ENCODE data around the gene PFDN4. TPM values are rescaled to one million over a fixed set of nuclear protein-coding genes. Genes with fewer than 3 reads are reported as not detected.

The PFDN4 gene
- total RNA-seq, 4 donors from 2014 or later = 32.8 to 71.0 (median 40.2) TPM

DNA sequence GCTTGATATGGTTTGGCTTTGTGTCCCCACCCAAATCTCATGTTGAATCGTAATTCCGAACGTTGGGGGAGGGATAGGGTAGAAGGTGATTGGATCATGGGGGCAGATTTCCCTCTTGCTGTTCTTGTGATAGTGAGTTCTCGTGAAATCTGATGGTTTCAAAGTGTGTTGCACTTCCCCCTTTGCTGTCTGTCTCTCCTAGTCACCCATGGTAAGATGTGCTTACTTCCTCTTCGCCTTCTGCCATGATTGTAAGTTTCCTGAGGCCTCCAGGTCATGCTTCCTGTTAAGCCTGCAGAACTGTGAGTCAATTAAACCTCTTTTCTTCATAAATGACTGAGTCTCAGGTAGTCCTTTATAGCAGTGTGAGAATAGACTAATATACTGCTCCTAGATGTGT lies 19.9 kb downstream of the PFDN4 start:
- no peak overlapping the region for H3K4me3 ChIP-seq (ENCODE audit: low read depth, poor library complexity, severe bottlenecking)
- TF ChIP-seq, protein P1, sequence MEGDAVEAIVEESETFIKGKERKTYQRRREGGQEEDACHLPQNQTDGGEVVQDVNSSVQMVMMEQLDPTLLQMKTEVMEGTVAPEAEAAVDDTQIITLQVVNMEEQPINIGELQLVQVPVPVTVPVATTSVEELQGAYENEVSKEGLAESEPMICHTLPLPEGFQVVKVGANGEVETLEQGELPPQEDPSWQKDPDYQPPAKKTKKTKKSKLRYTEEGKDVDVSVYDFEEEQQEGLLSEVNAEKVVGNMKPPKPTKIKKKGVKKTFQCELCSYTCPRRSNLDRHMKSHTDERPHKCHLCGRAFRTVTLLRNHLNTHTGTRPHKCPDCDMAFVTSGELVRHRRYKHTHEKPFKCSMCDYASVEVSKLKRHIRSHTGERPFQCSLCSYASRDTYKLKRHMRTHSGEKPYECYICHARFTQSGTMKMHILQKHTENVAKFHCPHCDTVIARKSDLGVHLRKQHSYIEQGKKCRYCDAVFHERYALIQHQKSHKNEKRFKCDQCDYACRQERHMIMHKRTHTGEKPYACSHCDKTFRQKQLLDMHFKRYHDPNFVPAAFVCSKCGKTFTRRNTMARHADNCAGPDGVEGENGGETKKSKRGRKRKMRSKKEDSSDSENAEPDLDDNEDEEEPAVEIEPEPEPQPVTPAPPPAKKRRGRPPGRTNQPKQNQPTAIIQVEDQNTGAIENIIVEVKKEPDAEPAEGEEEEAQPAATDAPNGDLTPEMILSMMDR (IDR thresholded peaks at IDR 0.05) = no peak
- TF ChIP-seq POLR2A (IDR thresholded peaks at IDR 0.05) = no peak
- 88 to 93% methylated on average over 5 of the region's 5 CpGs for WGBS, 2 donors
- no peak for DNase-seq (ENCODE audit: low spot score in 2 of 2)
- intact Hi-C loops (cut with DNase I; ENCODE audit: low total_unique reads) = loop anchor here (10.0 kb wide), 1 partner anchor 417 kb away; no protein-coding TSS in a partner anchor

DNA sequence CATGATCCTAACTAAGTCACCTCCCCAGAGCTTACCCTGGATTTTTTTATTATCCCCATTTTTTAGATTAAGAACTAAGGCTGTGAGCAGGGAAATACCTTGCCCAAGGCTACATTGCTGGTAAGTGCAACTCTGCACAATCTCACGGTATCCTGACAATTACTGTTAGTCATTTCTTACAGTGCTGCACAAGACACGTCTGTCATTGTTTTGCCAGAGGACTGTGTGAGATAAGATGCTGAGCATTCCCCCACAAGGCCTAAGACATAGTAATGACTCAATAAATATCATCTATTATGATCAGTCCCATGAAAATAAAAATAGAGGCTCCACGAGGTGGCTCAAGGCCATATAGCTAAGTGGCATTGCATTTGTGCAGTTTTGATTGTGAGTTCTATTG lies 21.0 kb downstream of the PFDN4 start:
- intact Hi-C loops (cut with DNase I; ENCODE audit: low total_unique reads) = loop anchor here (10.0 kb wide), 1 partner anchor 416 kb away; no protein-coding TSS in a partner anchor
- no peak for DNase-seq (ENCODE audit: low spot score in 2 of 2)
- WGBS, 2 donors = 54 to 69% methylated on average over 3 of the region's 3 CpGs
- TF ChIP-seq, protein P1 (IDR thresholded peaks at IDR 0.05) = no peak
- no peak for TF ChIP-seq POLR2A (IDR thresholded peaks at IDR 0.05)
- no peak overlapping the region for H3K4me3 ChIP-seq (ENCODE audit: low read depth, poor library complexity, severe bottlenecking)

DNA sequence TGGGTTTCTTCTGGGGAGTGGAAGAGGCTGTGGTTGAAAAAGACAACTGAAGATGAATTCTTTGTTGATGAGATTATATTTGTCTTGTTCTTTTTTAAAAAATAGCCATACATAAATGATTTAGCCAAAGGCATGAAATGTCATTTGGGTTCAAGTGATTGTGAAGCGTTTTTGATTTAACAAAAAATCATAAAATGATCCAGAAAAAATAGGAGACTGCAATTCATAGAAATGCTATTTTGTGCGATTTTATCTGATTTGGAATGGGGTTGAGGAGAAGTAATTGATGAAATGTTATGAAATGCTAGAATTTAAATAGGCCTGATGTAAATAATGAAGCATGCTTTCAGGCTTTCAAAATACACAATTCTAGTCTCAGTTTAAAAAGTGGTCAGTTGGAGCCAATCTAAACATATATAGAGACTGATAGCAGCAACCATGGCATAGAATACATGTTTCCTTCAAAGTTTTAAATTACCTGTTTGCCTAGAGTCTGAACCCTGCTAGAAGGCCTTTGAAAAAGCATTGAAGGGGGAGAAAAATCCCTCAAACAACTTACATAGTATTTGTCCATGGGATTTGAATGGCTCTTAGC lies 21.8 kb downstream of the PFDN4 start:
- WGBS, 2 donors = 83 to 92% methylated on average over 2 of the region's 2 CpGs
- intact Hi-C loops (cut with DNase I; ENCODE audit: low total_unique reads) = loop anchor here (10.0 kb wide), 1 partner anchor 415 kb away; no protein-coding TSS in a partner anchor
- no peak for DNase-seq (ENCODE audit: low spot score in 2 of 2)
- TF ChIP-seq, protein P1 (IDR thresholded peaks at IDR 0.05) = no peak
- TF ChIP-seq POLR2A (IDR thresholded peaks at IDR 0.05) = no peak
- no peak overlapping the region for H3K4me3 ChIP-seq (ENCODE audit: low read depth, poor library complexity, severe bottlenecking)

DNA sequence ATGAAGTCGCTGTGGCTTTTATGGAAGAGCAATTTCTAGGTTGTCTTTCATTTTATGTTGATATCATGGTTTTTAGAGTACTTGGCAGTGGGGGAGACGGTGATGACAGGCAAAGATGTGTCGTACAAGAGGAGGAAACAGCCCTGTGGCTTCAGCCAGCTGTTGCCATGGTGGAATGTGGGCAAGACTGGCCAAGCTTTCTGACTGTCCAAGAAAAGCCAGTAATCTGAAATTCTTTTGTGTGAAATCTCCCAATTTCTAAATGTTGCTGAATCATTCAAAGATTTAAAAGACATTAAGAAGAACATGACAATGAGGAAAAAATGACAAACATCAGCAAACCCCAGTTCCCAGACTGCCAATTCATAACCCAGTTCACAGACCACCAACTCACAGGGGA lies 23.1 kb downstream of the PFDN4 start:
- intact Hi-C loops (cut with DNase I; ENCODE audit: low total_unique reads) = no loop called here
- no peak overlapping the region for H3K4me3 ChIP-seq (ENCODE audit: low read depth, poor library complexity, severe bottlenecking)
- no peak for DNase-seq (ENCODE audit: low spot score in 2 of 2)
- 71 to 89% methylated on average over 3 of the region's 3 CpGs for WGBS, 2 donors
- TF ChIP-seq, protein P1 (IDR thresholded peaks at IDR 0.05) = no peak
- TF ChIP-seq POLR2A (IDR thresholded peaks at IDR 0.05) = no peak

DNA sequence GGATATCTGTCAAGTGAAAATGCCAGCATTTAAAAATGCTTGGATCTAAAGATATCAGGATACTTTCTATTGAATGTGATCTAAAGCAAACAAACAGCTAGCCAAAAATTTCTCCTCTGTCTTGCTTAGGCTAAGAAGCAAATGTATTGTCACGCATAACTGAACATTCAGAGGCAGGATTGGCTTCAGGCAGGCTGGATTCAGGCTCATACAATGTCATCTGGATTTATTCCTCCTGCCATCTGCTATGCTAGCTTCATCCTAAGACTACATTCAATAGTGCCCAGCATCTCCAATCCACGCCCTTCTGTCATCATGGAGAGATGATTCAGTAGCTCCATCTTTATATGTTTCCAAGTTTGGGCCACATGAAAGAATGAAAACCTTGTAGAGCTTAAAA lies 27.1 kb downstream of the PFDN4 start:
- no peak for TF ChIP-seq POLR2A (IDR thresholded peaks at IDR 0.05)
- TF ChIP-seq, protein P1 (IDR thresholded peaks at IDR 0.05) = no peak
- DNase-seq (ENCODE audit: low spot score in 2 of 2) = no peak
- intact Hi-C loops (cut with DNase I; ENCODE audit: low total_unique reads) = no loop called here
- WGBS, 2 donors = 68 to 75% methylated on average over 2 of the region's 2 CpGs
- no peak overlapping the region for H3K4me3 ChIP-seq (ENCODE audit: low read depth, poor library complexity, severe bottlenecking)

All from lower leg skin (tissue), 4 donors.